ENCODE measurements around the gene PDIA2.

The PDIA2 gene

GRCh38 chr16:276426-277077, 6.4 kb upstream of the PDIA2 start:
- no peak for DNase-seq (ENCODE audit: low read depth, low spot score)
- H3K4me3 ChIP-seq (ENCODE audit: low read length): no peak overlapping the region

- peak; percentile 82 for DNase-seq (ENCODE audit: low read depth, low spot score)
- no peak overlapping the region for H3K4me3 ChIP-seq (ENCODE audit: low read length)
Measured at GRCh38 chr16:278863-279366, 4.0 kb upstream of the PDIA2 start.

- no peak overlapping the region for H3K4me3 ChIP-seq (ENCODE audit: low read length)
- no peak for DNase-seq (ENCODE audit: low read depth, low spot score)
Measured at GRCh38 chr16:279531-279930, 3.4 kb upstream of the PDIA2 start.

DNA sequence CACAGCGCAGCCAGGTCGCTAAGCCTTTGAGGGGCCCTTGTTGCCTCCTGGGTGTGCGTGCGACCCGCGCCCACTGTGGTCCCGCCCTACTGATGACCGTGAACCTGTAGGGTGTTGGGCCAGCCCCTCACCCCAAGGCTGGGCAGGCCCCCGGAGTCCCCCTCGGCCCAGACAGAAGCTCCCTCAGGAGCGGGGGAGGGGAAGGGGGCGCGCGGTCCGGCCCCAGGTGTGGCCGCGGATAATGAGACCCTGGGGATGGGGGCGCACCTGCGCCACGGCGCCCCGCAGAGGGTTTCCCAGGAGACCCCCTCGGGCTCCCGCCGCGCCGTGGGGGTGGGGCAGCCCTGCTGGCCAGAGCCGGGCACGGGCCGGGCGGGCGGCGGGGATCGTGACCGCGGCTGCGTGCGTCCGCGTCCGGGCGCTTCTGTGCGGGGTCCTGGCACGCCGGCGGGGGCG, 2.9 kb upstream of the PDIA2 start:
- H3K4me3 ChIP-seq (ENCODE audit: low read length): no peak overlapping the region
- DNase-seq (ENCODE audit: low read depth, low spot score): no peak

DNA sequence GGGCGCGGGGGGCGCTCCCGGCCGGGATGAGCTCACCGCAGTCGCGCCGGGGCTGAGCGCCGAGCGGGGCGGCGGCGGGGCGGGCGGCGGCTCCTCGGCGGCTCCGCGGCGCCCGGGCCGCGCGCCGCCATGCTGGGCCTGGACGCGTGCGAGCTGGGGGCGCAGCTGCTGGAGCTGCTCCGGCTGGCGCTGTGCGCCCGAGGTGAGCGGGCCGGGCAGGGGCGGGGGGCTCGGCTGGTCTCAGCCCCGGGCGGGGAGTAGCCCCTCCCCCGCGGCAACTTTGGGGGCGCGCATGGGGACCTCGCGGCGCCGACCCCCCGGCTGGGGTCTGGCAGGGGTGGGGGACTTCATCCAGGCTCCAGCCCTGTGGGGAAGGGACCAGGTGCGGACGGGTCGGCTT, 2.4 kb upstream of the PDIA2 start, which contains the start of gene ARHGDIG:
TSS of gene ARHGDIG (plus strand) at position 40 of the 400 bp plus-strand sequence. CDS start at position 130, 90 bp downstream.
- H3K4me3 ChIP-seq (ENCODE audit: low read length): no peak within 1 kb of the TSS
- DNase-seq (ENCODE audit: low read depth, low spot score): no peak

- H3K4me3 ChIP-seq (ENCODE audit: low read length): no peak overlapping the region
- no peak for DNase-seq (ENCODE audit: low read depth, low spot score)
Measured at GRCh38 chr16:280991-281659, 1.8 kb upstream of the PDIA2 start.

GRCh38 chr16:281660-282255, 1.2 kb upstream of the PDIA2 start:
- no peak for DNase-seq (ENCODE audit: low read depth, low spot score)
- H3K4me3 ChIP-seq (ENCODE audit: low read length): no peak overlapping the region

DNA sequence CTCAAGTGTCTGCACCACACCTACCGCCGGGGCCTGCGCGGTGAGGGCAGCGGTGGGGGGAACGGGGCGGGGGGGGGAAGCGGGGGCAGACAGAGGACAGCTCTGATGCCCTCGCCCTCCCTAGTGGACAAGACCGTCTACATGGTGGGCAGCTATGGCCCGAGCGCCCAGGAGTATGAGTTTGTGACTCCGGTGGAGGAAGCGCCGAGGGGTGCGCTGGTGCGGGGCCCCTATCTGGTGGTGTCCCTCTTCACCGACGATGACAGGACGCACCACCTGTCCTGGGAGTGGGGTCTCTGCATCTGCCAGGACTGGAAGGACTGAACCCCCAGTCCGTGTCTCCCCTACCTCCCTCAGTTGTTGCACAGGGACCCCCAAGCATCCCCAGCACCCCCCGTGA, 473 bp upstream of the PDIA2 start:
- H3K4me3 ChIP-seq (ENCODE audit: low read length): no peak overlapping the region
- DNase-seq (ENCODE audit: low read depth, low spot score): no peak

GRCh38 chr16:284204-285120, 1.5 kb downstream of the PDIA2 start:
- no peak overlapping the region for H3K4me3 ChIP-seq (ENCODE audit: low read length)
- DNase-seq (ENCODE audit: low read depth, low spot score): no peak

GRCh38 chr16:285146-286055, 2.4 kb downstream of the PDIA2 start:
- no peak overlapping the region for H3K4me3 ChIP-seq (ENCODE audit: low read length)
- DNase-seq (ENCODE audit: low read depth, low spot score): no peak

GRCh38 chr16:286491-287297, 3.7 kb downstream of the PDIA2 start:
- no peak overlapping the region for H3K4me3 ChIP-seq (ENCODE audit: low read length)
- no peak for DNase-seq (ENCODE audit: low read depth, low spot score)

DNA sequence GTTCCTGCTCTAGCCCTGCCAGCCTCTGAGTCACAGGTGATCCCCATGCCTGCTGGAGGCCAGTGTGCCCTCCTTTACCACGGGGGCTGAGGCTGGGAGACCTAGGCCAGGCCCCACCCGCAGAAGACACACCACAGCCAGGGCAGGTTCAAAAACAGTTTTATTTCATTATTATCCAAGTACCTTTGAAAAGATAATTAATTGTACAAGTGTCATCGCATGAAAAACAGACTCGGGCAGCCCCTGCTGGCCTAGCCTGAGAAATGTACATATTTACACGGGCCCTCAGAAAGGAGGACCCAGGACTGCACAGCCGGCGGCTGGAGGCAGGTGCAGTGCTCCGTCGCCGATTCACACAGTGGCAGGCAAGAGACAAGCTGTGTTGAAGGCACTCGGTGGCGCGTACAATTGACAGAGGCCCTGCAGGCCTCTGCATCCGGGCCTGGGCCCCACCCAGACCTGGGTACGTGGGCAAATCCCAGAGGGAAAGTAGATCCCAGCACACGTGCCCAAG, 4.4 kb downstream of the PDIA2 start:
- no peak for DNase-seq (ENCODE audit: low read depth, low spot score)
- H3K4me3 ChIP-seq (ENCODE audit: low read length): no peak overlapping the region

- H3K4me3 ChIP-seq (ENCODE audit: low read length): no peak overlapping the region
- no peak for DNase-seq (ENCODE audit: low read depth, low spot score)
Measured at GRCh38 chr16:287981-288920, 5.3 kb downstream of the PDIA2 start.

DNA sequence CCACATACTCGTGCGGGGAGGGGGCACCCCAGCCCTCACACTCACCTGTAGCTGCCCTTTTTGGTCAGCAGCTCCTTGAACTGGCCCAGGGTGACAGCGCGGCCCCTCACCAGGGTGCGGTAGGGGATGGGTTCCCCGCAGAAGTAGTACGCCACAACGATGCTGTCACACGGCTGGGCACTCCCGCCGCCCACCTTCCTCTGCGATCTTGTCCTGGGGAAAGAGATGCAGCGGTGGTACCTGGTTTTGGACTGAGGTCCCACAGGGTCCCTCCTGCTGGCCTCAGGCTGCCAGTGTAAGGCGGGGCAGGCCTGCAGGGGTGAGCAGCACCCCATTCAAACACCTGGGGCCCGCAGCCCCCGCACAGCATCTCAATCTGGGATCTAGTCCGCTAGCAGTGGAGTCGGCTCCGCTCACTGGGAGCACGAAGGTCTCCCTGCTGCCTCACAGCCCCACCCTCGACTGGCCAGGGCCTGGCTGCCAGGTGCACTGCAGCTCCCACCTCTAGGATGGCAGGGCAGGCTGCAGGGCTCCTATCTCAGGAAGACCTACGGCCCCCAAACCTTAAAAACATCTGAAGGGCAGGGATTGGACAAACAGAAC, 6.5 kb downstream of the PDIA2 start:
- DNase-seq (ENCODE audit: low read depth, low spot score): no peak
- H3K4me3 ChIP-seq (ENCODE audit: low read length): no peak overlapping the region

GRCh38 chr16:290015-290680, 7.2 kb downstream of the PDIA2 start:
- no peak for DNase-seq (ENCODE audit: low read depth, low spot score)
- H3K4me3 ChIP-seq (ENCODE audit: low read length): no peak overlapping the region

All from Jurkat, Clone E6-1 (cell line).